GM23248 (cell line): ENCODE results near the gene HOXC11. TPM values are rescaled to one million over a fixed set of nuclear protein-coding genes. Genes with fewer than 3 reads are reported as not detected.
A peak's percentile ranks its signal among the peaks of the same experiment; 100 is the strongest.

Experiments used
- DNase-seq: peaks from one replicate; pipeline ENCODE4 v3.0.0-alpha.2; 2015
- H2AFZ ChIP-seq: fragments of 200-600 bp; sonication (generic); 2 replicates; pipeline ENCODE4 v1.6.1; 2016; ENCODE audit warnings: antibody characterized with exemption
- H3F3A ChIP-seq: fragments of 200-600 bp; sonication (generic); 2 replicates; pipeline ENCODE4 v1.6.1; 2016; ENCODE audit warnings: mild to moderate bottlenecking, antibody characterized with exemption, mixed run types; ENCODE audit not compliant: insufficient read depth
- H3K27ac ChIP-seq: fragments of 200-600 bp; sonication (generic); 2 replicates; pipeline ENCODE4 v1.5.1; 2016; ENCODE audit warnings: mild to moderate bottlenecking
- H3K27me3 ChIP-seq: fragments of 200-600 bp; sonication (generic); replicated peaks from 2 replicates; pipeline ENCODE4 v1.6.1; 2016; ENCODE audit warnings: mild to moderate bottlenecking; ENCODE audit not compliant: insufficient read depth
- H3K36me3 ChIP-seq: fragments of 200-600 bp; sonication (generic); 2 replicates; pipeline ENCODE4 v1.6.1; 2016; ENCODE audit warnings: low read depth, mild to moderate bottlenecking
- H3K4me1 ChIP-seq: fragments of 200-600 bp; sonication (generic); 2 replicates; pipeline ENCODE4 v1.6.1; 2016; ENCODE audit warnings: mild to moderate bottlenecking; ENCODE audit not compliant: insufficient read depth
- H3K4me2 ChIP-seq: fragments of 200-600 bp; sonication (generic); one replicate; pipeline ENCODE4 v1.6.1; 2016; ENCODE audit warnings: mild to moderate bottlenecking; ENCODE audit not compliant: unreplicated experiment
- H3K4me3 ChIP-seq: fragments of 200-600 bp; sonication (generic); 2 replicates; pipeline ENCODE4 v1.5.1; 2016; ENCODE audit warnings: mild to moderate bottlenecking
- H3K79me2 ChIP-seq: fragments of 200-600 bp; sonication (generic); 2 replicates; pipeline ENCODE4 v1.6.1; 2016; ENCODE audit warnings: mild to moderate bottlenecking; ENCODE audit not compliant: insufficient read depth
- H3K9ac ChIP-seq: fragments of 200-600 bp; sonication (generic); 2 replicates; pipeline ENCODE4 v1.6.1; 2016; ENCODE audit warnings: mild to moderate bottlenecking
- H3K9me2 ChIP-seq: fragments of 200-600 bp; sonication (generic); 2 replicates; pipeline ENCODE4 v1.6.1; 2016; ENCODE audit warnings: mixed run types, mild to moderate bottlenecking, moderate library complexity; ENCODE audit not compliant: insufficient read depth
- H3K9me3 ChIP-seq: fragments of 200-600 bp; sonication (generic); one replicate; pipeline ENCODE4 v1.6.1; 2017; ENCODE audit warnings: low read depth
- H4K20me1 ChIP-seq: fragments of 200-600 bp; sonication (generic); 2 replicates; pipeline ENCODE4 v1.6.0; 2016; ENCODE audit not compliant: insufficient read depth
- EZH2 ChIP-seq: fragments of 200-600 bp; sonication (generic); IDR thresholded peaks from 2 replicates; pipeline ENCODE4 v1.6.1; 2018; ENCODE audit warnings: antibody characterized with exemption, mild to moderate bottlenecking; ENCODE audit not compliant: insufficient read depth, poor library complexity, severe bottlenecking
- EZH2phosphoT487 ChIP-seq: fragments of 200-600 bp; sonication (generic); IDR thresholded peaks from 2 replicates; pipeline ENCODE4 v1.6.1; 2018; ENCODE audit warnings: antibody characterized with exemption, moderate library complexity, mild to moderate bottlenecking, low read depth; ENCODE audit not compliant: insufficient read depth
- WGBS, 2 experiments: methylation state at CpG; one replicate each; pipeline ENCODE4 v1.1.6; 2015 to 2017; ENCODE audit warnings: low lambda C conversion rate in 2 of 2, low coverage in 1 of 2; ENCODE audit errors: missing lambda C conversion rate in 2 of 2; 5-methylcytosine and 5-hydroxymethylcytosine counted together
- in situ Hi-C: fragments of 300-500 bp; cut with MboI; formaldehyde crosslinking; loops from 2 replicates; pipeline ENCODE4 v1.15.0; 2020
- polyA plus RNA-seq: library from polyadenylated mRNA; unstranded; fragments of >200 nt; fragmentation: Nextera tagmentation; extraction: Ambion mirVana; gene quantifications from 2 replicates; pipeline ENCODE4 v1.2.1, GENCODE V29; 2016
- total RNA-seq: library from RNA; depleted of rRNA; stranded (reverse); fragments of >200 nt; shearing (Covaris generic); gene quantifications from 2 replicates; pipeline ENCODE4 v1.2.3, GENCODE V29; 2014

The HOXC11 gene
- total and polyA plus RNA-seq, 2 experiments from 2014 or later = not detected

GRCh38 chr12:53996240-53997203, 23.6 kb downstream of the HOXC11 start:
- no peak for DNase-seq
- WGBS, 2 experiments = 93% methylated on average over 29 of the region's 29 CpGs
- Histone ChIP-seq H3K27ac (no peak overlapping the region), H2AFZ (no peak overlapping the region), H3K36me3 (no peaks in the 10 kb centered on the region), H3F3A (no peaks in the 10 kb centered on the region), H3K9ac (peak overlapping the region; percentile 75), H3K9me2 (no peaks in the 10 kb centered on the region), H3K4me2 (no peak overlapping the region), H3K79me2 (peaks cover 9% of the 10 kb centered on the region; the same call in 1 of the 2 replicates), H3K27me3 (peaks cover 33% of the 10 kb centered on the region), H3K4me1 (peaks cover 3% of the 10 kb centered on the region; the same call in 1 of the 2 replicates), H3K4me3 (no peak overlapping the region), H3K9me3 (no peaks in the 10 kb centered on the region), H4K20me1 (no peaks in the 10 kb centered on the region)
- in situ Hi-C loops = no loop called here
- TF ChIP-seq EZH2phosphoT487 (no peak), EZH2 (no peak)

DNA sequence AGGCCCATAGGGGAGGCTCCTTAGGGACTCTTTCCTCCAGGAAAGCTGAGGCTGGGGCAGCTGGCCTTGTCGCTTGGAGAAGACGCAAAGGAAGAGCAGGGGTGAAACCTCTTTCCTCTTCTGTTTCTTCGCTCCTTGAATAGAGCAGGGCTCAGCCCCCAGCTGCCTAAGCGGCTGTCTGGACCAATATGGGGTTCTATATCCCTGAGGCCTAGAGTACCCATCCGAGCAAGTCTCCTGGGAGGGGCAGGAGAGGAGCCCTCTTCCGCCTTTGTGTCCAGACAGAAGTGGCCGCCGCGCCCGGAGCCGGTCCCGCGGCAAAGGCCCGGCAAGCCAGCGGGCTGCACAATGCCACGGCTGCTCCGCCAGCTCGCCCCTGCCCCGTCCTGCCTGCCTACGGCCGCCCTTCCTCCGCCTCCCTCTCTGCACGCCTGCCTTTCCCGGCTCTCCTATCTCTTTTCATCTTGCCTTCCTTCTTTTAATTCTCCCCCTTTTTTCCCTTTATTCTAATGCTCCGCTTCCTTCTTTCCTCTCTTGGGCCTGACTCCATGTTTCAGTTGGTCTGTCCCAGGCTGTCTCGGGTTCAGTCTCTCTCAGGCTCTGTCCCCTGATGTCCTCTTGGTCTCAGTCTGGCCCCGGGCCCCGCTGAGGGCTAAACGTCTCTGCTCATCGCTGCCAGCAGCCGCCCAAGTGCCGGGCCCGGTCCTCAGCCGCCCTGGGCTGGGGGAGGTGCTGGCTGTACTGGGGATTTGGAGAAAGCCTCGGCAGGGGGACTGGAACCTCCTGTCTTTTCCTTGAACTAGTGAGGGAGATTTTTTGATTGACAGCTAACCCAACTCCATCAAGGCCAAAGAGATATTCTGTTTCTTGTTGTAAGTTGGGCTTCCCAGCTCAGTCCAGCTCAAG, 24.5 kb downstream of the HOXC11 start:
- no peak overlapping the region for H2AFZ ChIP-seq
- H3K36me3 ChIP-seq = no peaks in the 10 kb centered on the region
- peaks cover 9% of the 10 kb centered on the region; the same call in 1 of the 2 replicates for H3K79me2 ChIP-seq
- H3K9ac ChIP-seq = no peak overlapping the region
- no peak for DNase-seq
- in situ Hi-C loops = no loop called here
- no peak overlapping the region for H3K27ac ChIP-seq
- H3K9me2 ChIP-seq = no peaks in the 10 kb centered on the region
- H3K4me1 ChIP-seq = peaks cover 3% of the 10 kb centered on the region; the same call in 1 of the 2 replicates
- WGBS, 2 experiments = 94 to 97% methylated on average over 32 to 35 of the region's 35 CpGs
- no peak overlapping the region for H3K4me2 ChIP-seq
- H4K20me1 ChIP-seq = no peaks in the 10 kb centered on the region
- H3K4me3 ChIP-seq = no peak overlapping the region
- no peaks in the 10 kb centered on the region for H3F3A ChIP-seq
- TF ChIP-seq EZH2phosphoT487 (no peak), EZH2 (no peak)
- H3K27me3 ChIP-seq = peaks cover 24% of the 10 kb centered on the region
- H3K9me3 ChIP-seq = no peaks in the 10 kb centered on the region

- Histone ChIP-seq H3K36me3 (no peaks in the 10 kb centered on the region), H3K27me3 (peaks cover 16% of the 10 kb centered on the region), H3K9me3 (no peaks in the 10 kb centered on the region), H2AFZ (no peak overlapping the region), H4K20me1 (no peaks in the 10 kb centered on the region), H3F3A (no peaks in the 10 kb centered on the region), H3K4me3 (no peak overlapping the region; the same call in 1 of the 2 replicates), H3K4me1 (peaks cover 3% of the 10 kb centered on the region; the same call in 1 of the 2 replicates), H3K9me2 (no peaks in the 10 kb centered on the region), H3K4me2 (no peak overlapping the region), H3K9ac (no peak overlapping the region), H3K27ac (no peak overlapping the region), H3K79me2 (peaks cover 9% of the 10 kb centered on the region; the same call in 1 of the 2 replicates)
- no peak for TF ChIP-seq EZH2phosphoT487
- DNase-seq = no peak
- WGBS, 2 experiments = 87 to 89% methylated on average over 7 to 11 of the region's 11 CpGs
- in situ Hi-C loops = no loop called here
These were observed 25.4 kb downstream of the HOXC11 start for GRCh38 chr12:53998110-53998899.
